SK-N-SH treated with all-trans-retinoic acid at 6 μM for 48 hours (cell line): Measurements from ENCODE around the gene DUSP18.

Source experiments
- GLIS3 ChIP-seq: fragments of 250-450 bp; sonication (Bioruptor Pico); IDR thresholded peaks from 2 replicates; pipeline ENCODE4 v1.5.0; 2020; ENCODE audit warnings: mild to moderate bottlenecking, moderate library complexity
- ZNF70 ChIP-seq: fragments of 450-650 bp; formaldehyde crosslinking; IDR thresholded peaks from 2 replicates; pipeline ENCODE4 v1.5.0; 2020; ENCODE audit warnings: mild to moderate bottlenecking, moderate library complexity
- TF ChIP-seq, protein P1 (sequence below): fragments of 250-450 bp; sonication (Bioruptor Pico); IDR thresholded peaks from 2 replicates; pipeline ENCODE4 v1.5.1; 2020; ENCODE audit warnings: low read depth, mild to moderate bottlenecking, moderate library complexity

- no peak for TF ChIP-seq GLIS3
- no peak for TF ChIP-seq ZNF70 (CRISPR knock-in tag)
- TF ChIP-seq, protein P1, sequence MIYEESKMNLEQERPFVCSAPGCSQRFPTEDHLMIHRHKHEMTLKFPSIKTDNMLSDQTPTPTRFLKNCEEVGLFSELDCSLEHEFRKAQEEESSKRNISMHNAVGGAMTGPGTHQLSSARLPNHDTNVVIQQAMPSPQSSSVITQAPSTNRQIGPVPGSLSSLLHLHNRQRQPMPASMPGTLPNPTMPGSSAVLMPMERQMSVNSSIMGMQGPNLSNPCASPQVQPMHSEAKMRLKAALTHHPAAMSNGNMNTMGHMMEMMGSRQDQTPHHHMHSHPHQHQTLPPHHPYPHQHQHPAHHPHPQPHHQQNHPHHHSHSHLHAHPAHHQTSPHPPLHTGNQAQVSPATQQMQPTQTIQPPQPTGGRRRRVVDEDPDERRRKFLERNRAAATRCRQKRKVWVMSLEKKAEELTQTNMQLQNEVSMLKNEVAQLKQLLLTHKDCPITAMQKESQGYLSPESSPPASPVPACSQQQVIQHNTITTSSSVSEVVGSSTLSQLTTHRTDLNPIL (CRISPR knock-in tag): no peak
These were observed 18.9 kb downstream of the DUSP18 start for GRCh38 chr22:30648825-30649224.
